H1 (cell line): Measurements from ENCODE around the gene NAB1. TPM values are rescaled to one million over a fixed set of nuclear protein-coding genes. Genes with fewer than 3 reads are reported as not detected.

Experiments
- polyA plus RNA-seq, 7 experiments: library from polyadenylated mRNA; depleted of rRNA in 3 of 7; stranded (reverse) in 5 of 7; unstranded in 2 of 7; fragments of >200 nt in 5 of 7; fragments of 200-250 nt in 2 of 7; gene quantifications; 1 replicate in 5 of 7; 2 replicates in 1 of 7; 4 replicates in 1 of 7; pipeline versions ENCODE4 v1.2.1 to v1.2.3, GENCODE V29; 2011 to 2013; ENCODE audit warnings: missing spikeins in 2 of 7, mixed read lengths in 2 of 7
- total RNA-seq: library from RNA; stranded (reverse); fragmentation: NEBNext Ultra II Directional; extraction: Animal tissue kit (Norgen Biotek cat#: 25700); gene quantifications from 2 replicates; pipeline ENCODE4 v1.2.1, GENCODE V29; 2021

NAB1 gene
- total and polyA plus RNA-seq, 2 of the 8 experiments (the other 6 are each of a cell fraction or from before 2014, with no cell fraction given), result 8.5 to 28.6 TPM

Other genes starting within 250 kb of the NAB1 start
- 5.1 and 6.3 TPM in 2 replicates for gene MFSD6, start 240.7 kb upstream of the NAB1 start, total RNA-seq
- gene MFSD6, start 240.7 kb upstream of the NAB1 start, polyA plus RNA-seq (2011; rRNA removed), result 1.8 and 2.7 TPM in 2 replicates
- 3.6 and 5.3 TPM in 2 replicates for gene NEMP2, start 114.4 kb upstream of the NAB1 start, total RNA-seq
- gene NEMP2, start 114.4 kb upstream of the NAB1 start, polyA plus RNA-seq (2011; rRNA removed), result 2.0 and 3.1 TPM in 2 replicates
- 81.8 and 89.8 TPM in 2 replicates for gene GLS, start 231.7 kb downstream of the NAB1 start, total RNA-seq
- gene GLS, start 231.7 kb downstream of the NAB1 start, polyA plus RNA-seq (2011; rRNA removed), result 8.6 and 15.7 TPM in 2 replicates